Astrocyte of the spinal cord (primary cell): Measurements from ENCODE around the gene USP43.

ENCODE experiments used
- DNase-seq: peaks from one replicate; pipeline ENCODE4 v3.0.0; 2011; ENCODE audit warnings: low read depth, low spot score
- H3K4me3 ChIP-seq: 2 replicates; pipeline ENCODE4 v1.5.1; 2011; ENCODE audit warnings: low read depth, mild to moderate bottlenecking, low read length, moderate library complexity
- CTCF ChIP-seq: IDR thresholded peaks from 2 replicates; pipeline ENCODE4 v1.5.1; 2012; ENCODE audit warnings: low read depth, mild to moderate bottlenecking, low read length, inconsistent platforms
- in situ Hi-C: cut with HindIII; loops from 2 replicates; pipeline ENCODE4 v1.10.0; 2017; ENCODE audit warnings: low sequenced_read_pairs

Gene USP43

GRCh38 chr17:9768381-9768934 lies 123.1 kb downstream of the USP43 start:
- in situ Hi-C loops = no loop called here

GRCh38 chr17:9769036-9769695 lies 123.8 kb downstream of the USP43 start:
- in situ Hi-C loops = no loop called here
- no peak overlapping the region for H3K4me3 ChIP-seq
- DNase-seq = no peak
- TF ChIP-seq CTCF = no peak

More at GRCh38 chr17:9768381-9768934, 123.1 kb downstream of the USP43 start:
- peak; percentile 33 for DNase-seq
- no peak overlapping the region for H3K4me3 ChIP-seq
- peak; percentile 25 for TF ChIP-seq CTCF

GRCh38 chr17:9771465-9771864 lies 126.1 kb downstream of the USP43 start:
- no peak overlapping the region for H3K4me3 ChIP-seq
- DNase-seq = no peak
- no peak for TF ChIP-seq CTCF
- in situ Hi-C loops = no loop called here

- DNase-seq = no peak
- in situ Hi-C loops = no loop called here
- no peak for TF ChIP-seq CTCF
Measured at GRCh38 chr17:9772658-9773057, 127.3 kb downstream of the USP43 start.

GRCh38 chr17:9776911-9777310 lies 131.6 kb downstream of the USP43 start:
- no peak overlapping the region for H3K4me3 ChIP-seq
- DNase-seq = no peak
- in situ Hi-C loops = no loop called here
- TF ChIP-seq CTCF = no peak

More at GRCh38 chr17:9772658-9773057, 127.3 kb downstream of the USP43 start:
- no peak overlapping the region for H3K4me3 ChIP-seq
